Neutrophil (primary cell): ENCODE measurements around the gene VRK1.

Experiments
- H3K27ac ChIP-seq: fragments of 200-600 bp; sonication (generic); 2 replicates; pipeline ENCODE4 v1.5.1; 2016; ENCODE audit warnings: mild to moderate bottlenecking, moderate library complexity
- H3K27me3 ChIP-seq: fragments of 200-600 bp; sonication (generic); 2 replicates; pipeline ENCODE4 v1.6.0; 2016; ENCODE audit warnings: mild to moderate bottlenecking
- H3K36me3 ChIP-seq: fragments of 200-600 bp; sonication (generic); 2 replicates; pipeline ENCODE4 v1.5.1; 2017
- H3K4me1 ChIP-seq, 2 experiments: fragments of 200-600 bp in 1 of 2; sonication (generic) in 1 of 2; 1 replicate in 1 of 2; 2 replicates in 1 of 2; pipeline versions ENCODE4 v1.5.1 to v1.6.1; 2013 to 2016; ENCODE audit warnings: low read depth in 1 of 2, low read length in 1 of 2, mild to moderate bottlenecking in 1 of 2, moderate library complexity in 1 of 2; ENCODE audit not compliant: control insufficient read depth in 1 of 2, insufficient read depth in 1 of 2
- H3K4me3 ChIP-seq, 2 experiments: fragments of 200-600 bp in 1 of 2; sonication (generic) in 1 of 2; 1 replicate in 1 of 2; 2 replicates in 1 of 2; pipeline ENCODE4 v1.5.1; 2013 to 2016; ENCODE audit warnings: low read depth in 1 of 2, low read length in 1 of 2, mild to moderate bottlenecking in 1 of 2, moderate library complexity in 1 of 2
- H3K9me3 ChIP-seq: fragments of 200-600 bp; sonication (generic); 2 replicates; pipeline ENCODE4 v1.5.1; 2016
- TF ChIP-seq, protein P1 (sequence below): fragments of 200-600 bp; sonication (generic); IDR thresholded peaks from 2 replicates; pipeline ENCODE4 v1.5.1; 2016; ENCODE audit warnings: antibody characterized with exemption

Gene VRK1

DNA sequence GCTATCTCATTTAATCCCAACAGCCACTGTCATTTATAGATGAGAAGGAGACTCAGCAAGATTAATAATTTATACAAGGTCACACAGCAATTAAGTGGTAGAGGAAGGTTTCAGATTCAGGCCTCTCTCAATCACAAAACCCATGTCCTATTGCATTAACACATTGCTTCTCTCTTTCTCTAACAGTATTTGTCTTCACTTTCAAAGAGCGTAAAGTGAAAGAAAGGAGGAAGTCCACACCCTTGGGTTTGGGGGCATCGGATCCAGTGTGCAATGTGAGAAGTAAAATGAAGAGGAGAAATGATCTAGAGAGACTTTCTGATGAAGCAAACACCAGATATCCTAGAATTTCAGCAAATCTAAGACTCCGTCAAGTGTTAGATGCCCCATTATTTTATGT is 7.0 kb upstream of the VRK1 start:
- Histone ChIP-seq H3K4me1 (peaks cover 76 to 86% of the 10 kb centered on the region in 2 experiments), H3K27me3 (no peaks in the 10 kb centered on the region), H3K9me3 (no peaks in the 10 kb centered on the region), H3K4me3 (no peak overlapping the region), H3K27ac (peak overlapping the region; percentile 76), H3K36me3 (no peaks in the 10 kb centered on the region)
- TF ChIP-seq, protein P1, sequence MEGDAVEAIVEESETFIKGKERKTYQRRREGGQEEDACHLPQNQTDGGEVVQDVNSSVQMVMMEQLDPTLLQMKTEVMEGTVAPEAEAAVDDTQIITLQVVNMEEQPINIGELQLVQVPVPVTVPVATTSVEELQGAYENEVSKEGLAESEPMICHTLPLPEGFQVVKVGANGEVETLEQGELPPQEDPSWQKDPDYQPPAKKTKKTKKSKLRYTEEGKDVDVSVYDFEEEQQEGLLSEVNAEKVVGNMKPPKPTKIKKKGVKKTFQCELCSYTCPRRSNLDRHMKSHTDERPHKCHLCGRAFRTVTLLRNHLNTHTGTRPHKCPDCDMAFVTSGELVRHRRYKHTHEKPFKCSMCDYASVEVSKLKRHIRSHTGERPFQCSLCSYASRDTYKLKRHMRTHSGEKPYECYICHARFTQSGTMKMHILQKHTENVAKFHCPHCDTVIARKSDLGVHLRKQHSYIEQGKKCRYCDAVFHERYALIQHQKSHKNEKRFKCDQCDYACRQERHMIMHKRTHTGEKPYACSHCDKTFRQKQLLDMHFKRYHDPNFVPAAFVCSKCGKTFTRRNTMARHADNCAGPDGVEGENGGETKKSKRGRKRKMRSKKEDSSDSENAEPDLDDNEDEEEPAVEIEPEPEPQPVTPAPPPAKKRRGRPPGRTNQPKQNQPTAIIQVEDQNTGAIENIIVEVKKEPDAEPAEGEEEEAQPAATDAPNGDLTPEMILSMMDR: no peak

GRCh38 chr14:96790706-96791105 is 6.5 kb upstream of the VRK1 start:
- Histone ChIP-seq H3K4me1 (peaks cover 76 to 86% of the 10 kb centered on the region in 2 experiments), H3K4me3 (no peak overlapping the region), H3K36me3 (no peaks in the 10 kb centered on the region), H3K9me3 (no peaks in the 10 kb centered on the region), H3K27ac (peak overlapping the region; percentile 76), H3K27me3 (no peaks in the 10 kb centered on the region)
- TF ChIP-seq, protein P1: no peak

GRCh38 chr14:96792003-96792402 is 5.2 kb upstream of the VRK1 start:
- TF ChIP-seq, protein P1: no peak
- Histone ChIP-seq H3K9me3 (no peaks in the 10 kb centered on the region), H3K27ac (peak overlapping the region; percentile 76), H3K36me3 (no peaks in the 10 kb centered on the region), H3K27me3 (no peaks in the 10 kb centered on the region), H3K4me3 (no peak overlapping the region), H3K4me1 (peaks cover 77 to 87% of the 10 kb centered on the region in 2 experiments)

DNA sequence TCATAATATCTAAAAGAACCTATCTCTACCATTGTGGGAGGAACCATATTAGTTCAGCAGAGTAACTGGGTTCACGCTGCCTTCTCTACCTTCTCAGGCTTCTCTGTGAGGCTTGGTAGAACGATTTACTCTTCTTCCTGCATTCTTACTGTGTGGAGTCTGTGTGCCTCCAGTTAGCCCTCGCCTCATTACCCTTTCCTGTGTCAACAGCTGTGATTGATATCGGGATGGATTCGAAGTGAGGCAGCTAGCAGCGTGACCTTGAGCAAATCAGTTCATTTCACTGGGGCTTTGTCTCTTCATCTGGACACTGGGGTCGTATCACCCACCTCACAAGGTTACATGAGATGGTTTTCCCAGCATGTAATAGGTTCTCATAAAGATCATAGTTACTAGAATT is 4.6 kb upstream of the VRK1 start:
- TF ChIP-seq, protein P1: no peak
- Histone ChIP-seq H3K4me1 (peaks cover 79 to 90% of the 10 kb centered on the region in 2 experiments), H3K27ac (peak overlapping the region; percentile 76), H3K36me3 (no peaks in the 10 kb centered on the region), H3K27me3 (no peaks in the 10 kb centered on the region), H3K9me3 (no peaks in the 10 kb centered on the region), H3K4me3 (no peak overlapping the region)

- TF ChIP-seq, protein P1: no peak
- peaks cover 86 to 94% of the 10 kb centered on the region in 2 experiments for H3K4me1 ChIP-seq
- H3K36me3 ChIP-seq: no peaks in the 10 kb centered on the region
Measured at GRCh38 chr14:96793547-96793946, 3.6 kb upstream of the VRK1 start.

More at GRCh38 chr14:96793547-96793946, 3.6 kb upstream of the VRK1 start:
- no peak overlapping the region for H3K4me3 ChIP-seq
- H3K27me3 ChIP-seq: no peaks in the 10 kb centered on the region
- peak overlapping the region; percentile 76 for H3K27ac ChIP-seq
- no peaks in the 10 kb centered on the region for H3K9me3 ChIP-seq
